GM06990 (cell line): ENCODE measurements around the gene PKP3.
A peak's percentile ranks its signal among the peaks of the same experiment; 100 is the strongest.
"Not testable (repeated sequence)": the region's sequence is repeated elsewhere in the genome, so short reads cannot be mapped to it uniquely, and the experiment has no call there.

Experiments used
- DNase-seq: peaks from one replicate; pipeline ENCODE4 v3.0.0-alpha.2; 2011; ENCODE audit not compliant: insufficient read length; ENCODE audit errors: extremely low read depth
- H3K27me3 ChIP-seq: replicated peaks from 2 replicates; pipeline ENCODE4 v1.6.0; 2011; ENCODE audit warnings: low read length; ENCODE audit not compliant: control insufficient read depth, insufficient read depth
- H3K36me3 ChIP-seq: 2 replicates; pipeline ENCODE4 v1.5.1; 2011; ENCODE audit warnings: low read length; ENCODE audit not compliant: control insufficient read depth, insufficient read depth
- H3K4me3 ChIP-seq: replicated peaks from 2 replicates; pipeline ENCODE4 v1.5.1; 2011; ENCODE audit warnings: low read depth, mild to moderate bottlenecking, control low read depth, low read length
- CTCF ChIP-seq: IDR thresholded peaks from 2 replicates; pipeline ENCODE4 v1.5.1; 2011; ENCODE audit warnings: low read length, control low read depth, mild to moderate bottlenecking, inconsistent platforms; ENCODE audit not compliant: insufficient read depth, poor library complexity, severe bottlenecking

The PKP3 gene

GRCh38 chr11:394034-394857, at the start of gene PKP3:
Gene PKP3, plus strand, starts transcription at chr11:394209. Its CDS starts 84 bp downstream, at chr11:394293.
- Histone ChIP-seq H3K27me3 (no peaks in the 10 kb centered on the region), H3K4me3 (no peak within 1 kb of the TSS), H3K36me3 (no peaks in the 10 kb centered on the region)
- DNase-seq = no peak
- TF ChIP-seq CTCF = no peak

- Histone ChIP-seq H3K27me3 (no peaks in the 10 kb centered on the region), H3K36me3 (no peaks in the 10 kb centered on the region), H3K4me3 (no peak overlapping the region)
- no peak for TF ChIP-seq CTCF
- no peak for DNase-seq
These were observed 49.0 kb upstream of the PKP3 start for GRCh38 chr11:344836-345578.

- no peak for TF ChIP-seq CTCF
- H3K4me3 ChIP-seq = no peak overlapping the region
- H3K27me3 ChIP-seq = no peaks in the 10 kb centered on the region
- DNase-seq = no peak
- H3K36me3 ChIP-seq = no peaks in the 10 kb centered on the region
These were observed 47.5 kb upstream of the PKP3 start for GRCh38 chr11:346529-346928.

GRCh38 chr11:349270-349954, 44.6 kb upstream of the PKP3 start:
- not testable (repeated sequence) for H3K27me3 ChIP-seq, H3K4me3 ChIP-seq, H3K36me3 ChIP-seq, DNase-seq

- not testable (repeated sequence) for DNase-seq, H3K36me3 ChIP-seq, H3K4me3 ChIP-seq, H3K27me3 ChIP-seq
These were observed 43.8 kb upstream of the PKP3 start for GRCh38 chr11:350033-350722.

- Histone ChIP-seq H3K36me3 (no peaks in the 10 kb centered on the region), H3K4me3 (no peak overlapping the region), H3K27me3 (no peaks in the 10 kb centered on the region)
- peak; percentile 50 for DNase-seq
- no peak for TF ChIP-seq CTCF
These were observed 43.2 kb upstream of the PKP3 start for GRCh38 chr11:350723-351255.
